A549 treated with CORT108297 at 1 μM for 4 hours (cell line): ENCODE measurements around the gene TMEM98. TPM values are rescaled to one million over a fixed set of nuclear protein-coding genes. Genes with fewer than 3 reads are reported as not detected.

Experiments used
- total RNA-seq: library from RNA; stranded (reverse); fragments of 200-300 nt; extraction: Qiagen RNA extraction; gene quantifications from 5 replicates; pipeline ENCODE4 v1.2.3, GENCODE V29; 2022

The TMEM98 gene, protein sequence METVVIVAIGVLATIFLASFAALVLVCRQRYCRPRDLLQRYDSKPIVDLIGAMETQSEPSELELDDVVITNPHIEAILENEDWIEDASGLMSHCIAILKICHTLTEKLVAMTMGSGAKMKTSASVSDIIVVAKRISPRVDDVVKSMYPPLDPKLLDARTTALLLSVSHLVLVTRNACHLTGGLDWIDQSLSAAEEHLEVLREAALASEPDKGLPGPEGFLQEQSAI
- total RNA-seq = 43.5 to 50.7 TPM (median 48.0 TPM) in 5 replicates

DNA sequence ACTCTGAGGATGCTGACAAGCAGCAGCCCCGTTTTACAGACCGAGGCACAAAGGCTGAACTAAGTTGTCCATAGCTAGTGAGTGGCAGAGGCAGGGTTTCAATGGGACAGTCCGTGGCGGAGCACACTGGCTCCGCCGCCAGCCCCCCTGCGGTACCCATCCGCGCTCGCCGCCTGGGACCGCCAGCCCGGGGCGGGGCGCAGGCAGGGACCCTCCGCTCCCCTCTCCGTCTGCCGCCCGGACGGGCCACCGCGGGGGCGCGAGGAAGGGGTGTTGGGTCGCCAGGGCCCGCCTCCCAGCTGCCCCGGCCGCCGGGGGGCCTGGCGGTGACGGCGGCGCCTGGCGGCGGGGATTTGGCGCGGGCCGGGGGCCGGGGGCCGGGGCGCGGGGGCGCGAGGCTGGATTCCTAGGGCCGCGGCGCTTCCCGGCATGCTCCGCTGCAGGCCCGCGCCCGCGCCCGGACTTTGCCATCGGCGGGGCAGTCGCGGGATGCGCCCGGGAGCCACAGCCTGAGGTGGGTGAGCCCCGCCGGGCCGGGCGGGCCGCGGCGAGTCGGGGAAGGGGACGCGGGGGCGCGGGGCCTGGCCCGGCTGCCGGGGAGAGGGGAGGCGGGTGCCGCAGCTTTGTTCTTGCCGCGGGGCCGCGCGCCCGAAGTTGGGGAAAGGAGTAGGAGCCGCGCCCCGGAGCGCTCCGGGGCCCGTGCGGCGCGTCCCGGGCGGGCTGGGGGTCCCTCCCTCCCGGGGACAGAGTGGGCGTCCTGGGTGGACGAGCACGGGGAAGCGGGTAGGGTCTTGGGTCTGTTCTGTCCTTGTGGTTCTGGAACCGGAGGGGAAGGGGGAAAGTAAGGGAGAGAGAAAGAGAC, at the start of gene TMEM98:
Gene TMEM98 (plus strand): TSS at position 430 of the 862 bp plus-strand sequence. CDS start 3,376 bp downstream, outside the sequence.

Other genes with a start within 250 kb of the TMEM98 start
- 2.1 to 3.1 TPM (median 2.5 TPM) in 5 replicates for gene MYO1D, start 51.0 kb upstream of the TMEM98 start, total RNA-seq
- gene SPACA3, start 63.7 kb downstream of the TMEM98 start, total RNA-seq = not detected in 5 replicates